ENCODE measurements around the gene NMNAT3.
"Not testable (repeated sequence)": the region's sequence is repeated elsewhere in the genome, so short reads cannot be mapped to it uniquely, and the experiment has no call there.

NMNAT3 gene

GRCh38 chr3:139636511-139636910, 41.3 kb downstream of the NMNAT3 start:
- DNase-seq (ENCODE audit: low read depth) = no peak

DNA sequence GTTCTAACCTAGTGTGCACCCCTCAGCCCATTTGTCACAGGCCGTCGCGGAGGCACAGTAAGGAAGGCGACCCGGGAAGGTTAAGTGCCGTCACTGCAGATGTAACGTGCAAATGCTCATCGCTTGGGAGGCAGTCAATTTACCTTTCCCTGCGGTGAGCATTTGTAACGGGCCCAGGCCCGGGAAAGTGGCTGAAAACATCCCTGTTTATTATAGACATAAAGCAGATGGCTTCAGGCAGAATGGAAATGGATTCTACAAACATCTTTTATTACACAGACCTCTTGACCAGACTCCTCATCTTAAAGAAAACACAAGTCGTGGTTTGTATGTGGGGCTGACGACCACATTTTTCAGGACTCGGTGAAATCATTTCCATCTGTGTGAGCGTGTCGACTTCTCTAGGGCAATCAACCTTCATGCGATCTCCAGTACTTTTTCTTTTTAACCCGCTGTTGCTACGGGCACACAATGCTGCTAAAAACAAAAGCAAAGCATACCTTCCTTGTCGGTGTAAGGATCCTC, 43.6 kb downstream of the NMNAT3 start:
- no peak for DNase-seq (ENCODE audit: low read depth)

- DNase-seq (ENCODE audit: low read depth) = no peak
Measured at GRCh38 chr3:139633511-139633910, 44.3 kb downstream of the NMNAT3 start.

DNA sequence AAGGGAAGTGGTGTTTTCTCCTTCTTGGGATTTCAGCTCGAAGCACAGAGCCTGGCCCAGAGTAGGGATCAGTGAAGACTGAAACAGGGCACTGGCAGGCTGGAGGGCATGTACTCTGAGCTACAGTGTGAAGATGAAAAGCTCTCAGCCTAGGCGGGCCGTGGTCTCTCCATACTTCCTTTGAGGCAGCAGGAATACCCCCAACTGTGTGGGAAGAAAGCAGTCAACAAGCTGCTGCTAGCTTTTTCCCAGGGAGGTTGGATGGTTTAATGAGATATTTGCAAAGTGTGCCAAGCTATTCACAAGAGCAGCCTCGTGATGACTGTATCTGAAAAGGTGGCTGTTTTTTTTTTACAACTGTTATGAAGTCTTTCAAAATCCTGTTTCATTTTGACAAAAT, 47.2 kb downstream of the NMNAT3 start:
- DNase-seq (ENCODE audit: low read depth) = no peak

GRCh38 chr3:139629033-139629432, 48.7 kb downstream of the NMNAT3 start:
- DNase-seq (ENCODE audit: low read depth) = no peak

DNA sequence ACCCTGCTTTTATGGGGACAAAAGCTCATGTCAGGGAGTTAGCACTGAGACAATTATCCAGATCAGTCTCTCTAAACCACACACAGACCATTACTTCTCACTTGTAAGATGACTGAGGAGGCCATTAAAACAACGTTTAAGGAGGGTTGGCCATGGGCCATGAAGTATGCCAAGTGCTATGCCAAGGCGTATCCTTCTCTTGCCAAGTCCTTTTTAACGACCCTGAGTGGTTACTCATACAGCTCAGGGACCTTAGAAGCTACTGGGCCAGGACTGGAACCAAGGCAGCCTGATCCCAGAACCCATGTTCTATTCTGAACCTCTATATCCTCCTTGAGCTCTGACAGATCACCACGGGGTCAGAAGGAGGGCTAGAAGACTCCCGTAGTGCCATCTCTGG, 50.0 kb downstream of the NMNAT3 start:
- DNase-seq (ENCODE audit: low read depth) = no peak

DNA sequence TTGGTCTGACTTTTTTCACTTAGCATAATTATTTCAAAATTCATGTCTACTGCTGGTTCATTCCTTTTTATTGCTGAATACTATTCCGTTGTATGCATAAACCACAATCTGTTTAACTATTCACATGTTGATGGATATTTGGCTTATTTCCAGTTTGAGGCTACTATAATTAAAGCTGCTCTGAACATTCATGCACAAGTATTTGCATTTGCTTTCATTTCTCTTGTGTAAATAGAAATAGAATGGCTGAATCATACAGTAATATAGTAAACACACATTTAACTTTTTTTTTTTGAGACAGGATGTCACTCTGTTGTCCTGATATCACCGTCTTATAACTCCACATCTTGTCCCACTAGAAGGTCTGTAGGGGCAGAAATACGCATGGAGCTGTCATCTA, 57.3 kb downstream of the NMNAT3 start:
- no peak for DNase-seq (ENCODE audit: low read depth)

DNA sequence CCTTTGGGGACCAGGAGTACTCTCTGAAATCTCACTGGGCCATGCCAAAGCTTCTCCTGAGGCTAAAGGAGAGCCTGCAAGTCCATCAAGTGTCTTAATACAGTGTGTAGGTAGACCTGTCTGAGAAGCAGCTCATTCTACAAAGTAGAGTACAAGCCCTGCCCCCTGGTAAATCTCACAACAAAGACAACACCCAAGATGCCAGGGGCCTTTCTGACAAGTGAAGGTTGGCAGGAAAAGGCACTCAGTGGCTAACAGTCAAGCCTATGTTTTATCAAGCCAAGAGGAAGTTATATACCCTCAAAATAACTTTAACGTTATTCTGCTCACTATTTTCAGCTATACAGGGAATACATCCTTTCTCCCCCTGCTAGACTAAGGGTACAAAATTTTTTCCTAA, 58.3 kb downstream of the NMNAT3 start:
- DNase-seq (ENCODE audit: low read depth) = no peak

DNA sequence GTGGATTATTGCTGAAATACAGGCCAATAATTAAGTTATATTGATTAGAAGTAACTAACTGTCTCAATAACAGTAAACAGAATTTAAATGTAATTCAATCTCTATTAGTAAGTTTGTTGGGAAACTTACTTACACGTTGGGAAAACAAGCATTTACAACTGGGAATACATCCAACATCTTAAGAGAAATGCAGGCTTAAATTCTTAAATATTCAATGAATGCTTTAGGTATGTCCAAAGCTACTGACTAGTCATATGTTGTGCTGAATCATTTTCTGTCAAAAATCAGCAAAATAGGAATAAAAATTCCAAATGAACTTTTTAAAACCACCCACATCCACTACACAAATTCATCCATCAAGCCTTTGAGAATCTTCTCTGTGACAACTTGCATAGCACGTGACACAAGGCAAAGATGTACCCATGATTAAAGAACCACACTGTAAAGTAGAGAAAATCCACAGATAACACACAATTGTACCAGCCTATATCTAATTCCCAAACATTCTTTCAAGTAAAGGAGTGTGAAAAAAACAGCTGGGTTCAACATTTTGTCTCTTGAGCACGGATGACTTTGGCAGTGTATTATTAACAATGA, 60.0 kb downstream of the NMNAT3 start:
- no peak for DNase-seq (ENCODE audit: low read depth)

DNA sequence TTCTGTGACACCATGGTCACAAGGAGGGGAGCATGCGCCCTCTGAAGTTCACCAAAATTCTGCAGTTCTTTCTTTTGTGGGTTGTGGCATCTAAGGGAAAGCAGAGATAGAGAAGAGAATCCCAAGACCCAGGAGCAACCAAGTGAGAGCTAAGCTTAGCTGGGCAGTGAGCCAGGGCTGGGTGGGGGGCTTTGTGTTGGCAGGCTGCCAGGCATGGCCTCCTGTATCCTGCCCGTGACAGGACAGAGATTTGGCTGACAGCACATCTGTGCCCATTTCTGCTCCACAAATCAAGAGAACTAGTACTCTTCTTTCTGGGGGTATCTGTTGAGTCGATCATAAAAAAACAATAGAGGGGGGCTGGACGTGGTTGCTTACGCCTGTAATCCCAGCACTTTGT, 66.2 kb downstream of the NMNAT3 start:
- no peak for DNase-seq (ENCODE audit: low read depth)

DNA sequence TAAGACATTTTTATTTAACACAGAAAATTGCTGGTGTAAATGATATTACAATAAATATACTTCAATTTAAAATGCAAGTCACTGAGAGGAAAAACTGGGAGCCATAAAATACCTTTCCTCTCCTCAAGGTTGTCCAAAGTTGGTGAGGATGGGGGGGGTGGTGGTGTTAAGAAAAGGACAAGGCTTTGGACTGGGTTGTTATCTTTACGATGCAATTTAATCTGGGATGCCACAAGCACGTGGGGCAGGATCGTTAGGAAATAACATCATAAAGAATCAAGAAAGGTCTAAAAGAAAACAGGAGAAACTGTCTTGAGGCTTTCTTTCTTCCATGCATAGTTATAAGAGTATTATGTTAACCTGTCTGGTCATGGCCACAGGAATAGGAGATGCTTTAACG, 66.9 kb downstream of the NMNAT3 start:
- DNase-seq (ENCODE audit: low read depth) = no peak

DNA sequence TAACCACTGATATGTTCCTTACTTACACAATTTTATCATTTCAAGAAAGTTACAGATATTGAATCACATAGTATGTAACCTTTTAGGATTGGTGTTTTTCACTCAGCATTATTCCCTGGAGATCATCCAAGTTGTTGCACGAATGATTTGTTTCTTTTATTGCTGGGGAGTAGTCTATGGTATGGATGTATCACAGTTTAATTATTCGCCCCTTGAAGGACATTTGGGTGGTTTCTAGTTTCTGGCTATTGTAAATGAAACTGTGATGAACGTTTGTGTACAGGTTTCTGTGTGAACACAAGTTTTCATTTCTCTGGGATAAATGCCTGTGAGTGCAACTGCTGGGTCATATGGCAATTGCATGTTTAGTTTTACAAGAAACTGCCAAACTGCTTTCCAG, 68.8 kb downstream of the NMNAT3 start:
- DNase-seq (ENCODE audit: low read depth) = no peak

DNA sequence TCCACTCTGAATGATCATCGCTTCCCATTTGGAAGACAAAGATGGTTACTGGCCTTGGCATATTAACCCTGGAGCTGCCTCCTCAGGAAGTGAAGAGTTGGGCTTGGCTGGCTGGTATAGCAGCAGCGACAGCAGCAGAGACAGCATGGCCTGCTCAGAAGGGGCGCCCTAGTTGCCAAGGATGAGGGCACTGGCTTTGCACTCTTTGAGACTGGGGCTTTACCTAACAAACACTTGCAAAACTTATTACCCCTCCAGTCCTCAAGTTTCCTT, 69.7 kb downstream of the NMNAT3 start:
- no peak for DNase-seq (ENCODE audit: low read depth)

- DNase-seq (ENCODE audit: low read depth) = no peak
Measured at GRCh38 chr3:139607257-139608107, 70.3 kb downstream of the NMNAT3 start.

DNA sequence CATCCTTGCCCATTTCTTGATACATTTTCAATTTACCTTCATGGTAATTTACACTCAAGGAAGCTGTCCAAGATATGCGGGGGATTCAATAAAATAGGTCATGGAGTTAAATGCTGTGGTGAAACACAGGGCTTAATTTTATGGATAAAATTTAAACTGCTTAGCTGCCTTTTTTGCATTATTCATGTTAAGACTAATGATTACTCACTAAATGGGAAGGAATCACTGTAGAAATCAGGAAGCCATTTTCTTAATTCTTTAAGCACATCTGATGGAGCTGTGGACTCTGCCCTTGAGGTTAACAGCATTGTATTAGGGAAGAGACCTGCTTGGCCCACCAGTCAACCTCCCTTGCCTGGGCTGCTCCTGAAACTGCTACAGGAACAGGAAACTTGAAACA, 75.8 kb downstream of the NMNAT3 start:
- no peak for DNase-seq (ENCODE audit: low read depth)

DNA sequence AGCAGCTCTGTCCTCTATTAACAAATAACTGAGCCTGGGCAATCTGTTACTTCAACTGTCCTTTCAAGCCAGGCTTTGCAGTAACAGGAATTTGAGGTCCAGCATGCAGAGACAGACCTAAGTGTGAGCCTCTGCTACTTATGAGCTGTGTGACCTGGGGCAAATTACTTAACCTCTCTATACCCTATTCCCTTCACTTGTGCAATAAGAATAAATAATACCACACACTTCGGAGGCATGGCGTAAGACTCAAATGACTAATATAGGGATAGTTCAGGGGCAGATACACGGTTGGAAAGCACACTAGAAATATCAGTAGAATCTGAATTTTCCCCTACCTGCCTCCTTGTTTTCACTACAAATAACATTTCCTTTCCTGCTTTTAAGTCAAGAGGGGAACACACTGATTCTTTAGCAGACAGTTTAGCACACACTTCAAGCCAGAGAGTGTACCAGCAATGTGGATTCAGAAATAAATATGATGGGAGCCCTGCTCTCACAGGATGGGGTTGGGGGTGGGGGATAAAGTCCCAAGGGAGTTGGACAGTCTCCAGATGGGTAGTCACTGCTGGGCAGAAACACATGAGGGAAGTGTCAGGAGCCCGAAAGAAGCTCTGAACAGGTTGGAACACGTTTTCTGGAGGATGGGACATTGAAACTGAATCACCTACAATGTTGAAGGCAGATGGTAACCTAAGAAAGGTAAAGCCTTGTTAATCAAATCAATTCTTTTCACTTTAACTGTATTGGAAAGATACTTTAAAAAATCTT, 76.4 kb downstream of the NMNAT3 start:
- no peak for DNase-seq (ENCODE audit: low read depth)

- DNase-seq (ENCODE audit: low read depth) = no peak
Measured at GRCh38 chr3:139597947-139598346, 79.8 kb downstream of the NMNAT3 start.

DNA sequence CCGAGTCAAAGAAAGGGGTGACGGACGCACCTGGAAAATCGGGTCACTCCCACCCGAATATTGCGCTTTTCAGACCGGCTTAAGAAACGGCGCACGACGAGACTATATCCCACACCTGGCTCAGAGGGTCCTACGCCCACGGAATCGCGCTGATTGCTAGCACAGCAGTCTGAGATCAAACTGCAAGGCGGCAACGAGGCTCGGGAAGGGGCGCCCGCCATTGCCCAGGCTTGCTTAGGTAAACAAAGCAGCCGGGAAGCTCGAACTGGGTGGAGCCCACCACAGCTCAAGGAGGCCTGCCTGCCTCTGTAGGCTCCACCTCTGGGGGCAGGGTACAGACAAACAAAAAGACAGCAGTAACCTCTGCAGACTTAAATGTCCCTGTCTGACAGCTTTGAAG, 86.6 kb downstream of the NMNAT3 start:
- DNase-seq (ENCODE audit: low read depth) = not testable (repeated sequence)

GRCh38 chr3:139588450-139588849, 89.3 kb downstream of the NMNAT3 start:
- DNase-seq (ENCODE audit: low read depth) = no peak

DNA sequence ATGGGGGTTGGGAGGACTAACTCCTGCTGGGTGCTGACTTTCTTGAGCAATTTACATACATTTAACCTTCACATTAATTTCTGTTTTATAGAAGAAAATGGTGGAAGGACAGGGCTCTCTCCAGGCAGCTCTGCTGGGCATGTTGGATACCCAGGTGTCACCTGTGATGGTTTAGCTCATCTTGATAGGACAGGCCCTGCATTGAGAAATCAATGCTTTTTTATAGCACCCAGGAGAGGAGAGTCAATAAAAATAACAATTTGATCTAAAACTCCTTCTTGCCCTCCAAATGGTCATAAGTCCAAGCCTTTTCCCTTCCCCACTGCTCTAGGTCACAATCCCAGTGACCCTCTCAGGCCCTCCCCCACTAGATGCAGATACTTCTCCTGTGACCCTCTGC, 90.0 kb downstream of the NMNAT3 start:
- DNase-seq (ENCODE audit: low read depth) = no peak

- no peak for DNase-seq (ENCODE audit: low read depth)
Measured at GRCh38 chr3:139586420-139587017, 91.3 kb downstream of the NMNAT3 start.

GRCh38 chr3:139585820-139586219, 92.0 kb downstream of the NMNAT3 start:
- no peak for DNase-seq (ENCODE audit: low read depth)

DNA sequence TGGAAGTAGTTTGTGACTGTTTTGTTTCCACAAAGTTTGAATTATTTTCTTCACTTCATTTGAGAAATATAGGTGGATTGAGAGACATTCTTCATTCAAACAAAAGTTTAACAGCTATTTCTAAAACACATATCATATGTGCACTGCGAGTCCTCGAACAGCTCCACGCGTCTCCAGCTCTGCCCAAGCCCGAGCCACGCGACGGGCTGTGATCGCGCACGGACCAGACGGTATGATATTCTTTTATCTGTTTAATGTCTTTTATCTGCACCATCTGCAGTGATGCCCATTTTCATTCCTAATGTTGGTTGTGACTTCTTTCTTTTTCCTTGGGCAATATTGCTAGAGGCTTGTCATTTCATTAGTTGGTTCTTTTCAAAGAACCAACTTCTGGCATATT, 94.1 kb downstream of the NMNAT3 start:
- not testable (repeated sequence) for DNase-seq (ENCODE audit: low read depth)

All from GM04504 (cell line).